Thyroid gland (tissue), 4 donors: ENCODE data around the gene RPS19.

Source experiments
- POLR2A ChIP-seq, 2 donors: fragments of 450-650 bp; IDR thresholded peaks; one replicate each; pipeline ENCODE4 v1.6.1; 2017; ENCODE audit warnings: antibody characterized with exemption in 2 of 2, mild to moderate bottlenecking in 2 of 2, moderate library complexity in 1 of 2
- TF ChIP-seq, protein P1 (sequence below), 6 experiments: fragments of 200-600 bp in 3 of 6; fragments of 450-650 bp in 3 of 6; sonication (generic) in 3 of 6; IDR thresholded peaks; one replicate each; pipeline ENCODE4 v1.5.1; 2016 to 2019; ENCODE audit warnings: antibody characterized with exemption in 6 of 6, mild to moderate bottlenecking in 2 of 6, inconsistent platforms in 1 of 6, moderate library complexity in 1 of 6

DNA sequence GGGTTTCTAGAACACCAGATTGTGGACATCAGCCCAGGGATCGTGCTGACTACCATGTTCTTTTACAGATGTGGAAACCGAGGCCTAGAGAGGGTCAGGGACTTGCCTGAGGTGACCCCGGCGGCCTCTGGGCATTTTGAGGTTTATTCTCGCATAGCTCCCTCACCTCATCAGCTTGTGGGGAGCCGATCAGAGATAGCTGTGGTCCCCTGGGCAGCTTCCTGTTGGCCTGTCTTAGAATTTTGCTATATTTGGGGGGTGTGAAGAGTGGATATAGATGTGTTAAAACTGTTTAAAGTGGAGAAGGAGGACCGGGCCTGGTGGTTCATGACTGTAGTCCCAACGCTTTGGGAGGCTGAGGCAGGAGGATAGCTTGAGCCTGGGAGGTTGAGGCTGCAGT, 29.8 kb downstream of the RPS19 start:
- TF ChIP-seq, protein P1, sequence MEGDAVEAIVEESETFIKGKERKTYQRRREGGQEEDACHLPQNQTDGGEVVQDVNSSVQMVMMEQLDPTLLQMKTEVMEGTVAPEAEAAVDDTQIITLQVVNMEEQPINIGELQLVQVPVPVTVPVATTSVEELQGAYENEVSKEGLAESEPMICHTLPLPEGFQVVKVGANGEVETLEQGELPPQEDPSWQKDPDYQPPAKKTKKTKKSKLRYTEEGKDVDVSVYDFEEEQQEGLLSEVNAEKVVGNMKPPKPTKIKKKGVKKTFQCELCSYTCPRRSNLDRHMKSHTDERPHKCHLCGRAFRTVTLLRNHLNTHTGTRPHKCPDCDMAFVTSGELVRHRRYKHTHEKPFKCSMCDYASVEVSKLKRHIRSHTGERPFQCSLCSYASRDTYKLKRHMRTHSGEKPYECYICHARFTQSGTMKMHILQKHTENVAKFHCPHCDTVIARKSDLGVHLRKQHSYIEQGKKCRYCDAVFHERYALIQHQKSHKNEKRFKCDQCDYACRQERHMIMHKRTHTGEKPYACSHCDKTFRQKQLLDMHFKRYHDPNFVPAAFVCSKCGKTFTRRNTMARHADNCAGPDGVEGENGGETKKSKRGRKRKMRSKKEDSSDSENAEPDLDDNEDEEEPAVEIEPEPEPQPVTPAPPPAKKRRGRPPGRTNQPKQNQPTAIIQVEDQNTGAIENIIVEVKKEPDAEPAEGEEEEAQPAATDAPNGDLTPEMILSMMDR (IDR thresholded peaks at IDR 0.05), result no peak
- TF ChIP-seq POLR2A (IDR thresholded peaks at IDR 0.05), result no peak
